HepG2 (cell line): Measurements from ENCODE around the gene LINC00237. TPM values are rescaled to one million over a fixed set of nuclear protein-coding genes. Genes with fewer than 3 reads are reported as not detected.
A peak's percentile ranks its signal among the peaks of the same experiment; 100 is the strongest.

Source experiments
- ATF4 ChIP-seq, 2 experiments: fragments of 450-650 bp in 1 of 2; sonication (generic) in 1 of 2; formaldehyde crosslinking; IDR thresholded peaks; 2 replicates each; pipeline versions ENCODE4 v1.5.0 to v1.8.0; 2020 to 2022; ENCODE audit warnings: mild to moderate bottlenecking in 1 of 2, missing genetic modification reagents in 1 of 2
- CCDC6 ChIP-seq: sonication (generic); formaldehyde crosslinking; IDR thresholded peaks from 2 replicates; pipeline ENCODE4 v1.8.1; 2022; ENCODE audit warnings: mild to moderate bottlenecking, missing genetic modification reagents, moderate library complexity
- DDIT3 ChIP-seq: sonication (generic); formaldehyde crosslinking; IDR thresholded peaks from 2 replicates; pipeline ENCODE4 v1.4.0; 2020; ENCODE audit warnings: mild to moderate bottlenecking, missing genetic modification reagents
- GATAD1 ChIP-seq: IDR thresholded peaks from 2 replicates; pipeline ENCODE4 v1.6.1; 2016; ENCODE audit warnings: missing genetic modification reagents, missing compliant biosample characterization
- HES4 ChIP-seq: sonication (generic); formaldehyde crosslinking; IDR thresholded peaks from 2 replicates; pipeline ENCODE4 v1.9.0; 2021; ENCODE audit warnings: mild to moderate bottlenecking, missing genetic modification reagents, borderline replicate concordance
- NFYC ChIP-seq: IDR thresholded peaks from 2 replicates; pipeline ENCODE4 v1.6.1; 2016; ENCODE audit warnings: missing genetic modification reagents, missing compliant biosample characterization
- PAWR ChIP-seq: sonication (generic); formaldehyde crosslinking; IDR thresholded peaks from 2 replicates; pipeline ENCODE4 v1.4.0; 2020; ENCODE audit warnings: missing genetic modification reagents, mild to moderate bottlenecking, borderline replicate concordance
- POLR2G ChIP-seq: fragments of 200-400 bp; formaldehyde crosslinking; IDR thresholded peaks from 2 replicates; pipeline ENCODE4 v1.6.1; 2018; ENCODE audit warnings: mild to moderate bottlenecking, low read depth, low read length, moderate library complexity
- PRDM10 ChIP-seq: sonication (generic); formaldehyde crosslinking; IDR thresholded peaks from 2 replicates; pipeline ENCODE4 v1.4.0; 2020; ENCODE audit warnings: low read depth, missing genetic modification reagents
- SP2 ChIP-seq: sonication (generic); formaldehyde crosslinking; IDR thresholded peaks from 2 replicates; pipeline ENCODE4 v1.5.1; 2020; ENCODE audit warnings: mild to moderate bottlenecking, missing genetic modification reagents
- SRY ChIP-seq: sonication (generic); formaldehyde crosslinking; IDR thresholded peaks from 2 replicates; pipeline ENCODE4 v1.8.0; 2022; ENCODE audit warnings: mild to moderate bottlenecking, missing genetic modification reagents
- TBP ChIP-seq: sonication (generic); formaldehyde crosslinking; IDR thresholded peaks from 2 replicates; pipeline ENCODE4 v1.5.0; 2020; ENCODE audit warnings: missing genetic modification reagents
- ZNF280B ChIP-seq: sonication (generic); formaldehyde crosslinking; IDR thresholded peaks from 2 replicates; pipeline ENCODE4 v1.5.0; 2020; ENCODE audit warnings: missing genetic modification reagents, mild to moderate bottlenecking, borderline replicate concordance
- ZNF484 ChIP-seq: sonication (generic); formaldehyde crosslinking; IDR thresholded peaks from 2 replicates; pipeline ENCODE4 v1.5.1; 2020; ENCODE audit warnings: mild to moderate bottlenecking, low read depth, missing genetic modification reagents, borderline replicate concordance
- ZNF792 ChIP-seq: IDR thresholded peaks from 2 replicates; pipeline ENCODE4 v1.6.1; 2016
- polyA plus RNA-seq, 8 experiments: library from polyadenylated mRNA; depleted of rRNA in 3 of 8; stranded (reverse) in 7 of 8; unstranded in 1 of 8; fragments of >200 nt; fragmentation: Illumina TruSeq in 4 of 8; extraction: Trizol in 4 of 8; gene quantifications; 2 replicates each; pipeline versions ENCODE4 v1.2.1 to v1.2.3, GENCODE V29; 2011 to 2016; ENCODE audit warnings: low read depth in 4 of 8, missing spikeins in 1 of 8, mixed read lengths in 1 of 8; ENCODE audit not compliant: insufficient read depth in 1 of 8
- total RNA-seq, 5 experiments: library from RNA; depleted of rRNA; stranded (reverse); fragments of >200 nt; fragmentation: Illumina TruSeq; extraction: Trizol; gene quantifications; 2 replicates each; pipeline ENCODE4 v1.2.3, GENCODE V29; 2016; ENCODE audit warnings: low read depth in 1 of 5

LINC00237 gene
- total and polyA plus RNA-seq, 2 of the 13 experiments (the other 11 are each of a cell fraction or from before 2014, with no cell fraction given): not detected

- TF ChIP-seq POLR2G: peak; percentile 95
- TF ChIP-seq PAWR (CRISPR knock-in tag): no peak
- TF ChIP-seq CCDC6 (CRISPR knock-in tag): peak; percentile 71; the same call in 1 of the 2 replicates
- TF ChIP-seq ATF4 (CRISPR knock-in tag; IDR thresholded peaks at IDR 0.05): peak in 1 of 2 experiments; percentile 83; a peak in 2 of 4 replicates
- TF ChIP-seq NFYC (CRISPR knock-in tag): peak; percentile 22; the same call in 1 of the 2 replicates
- TF ChIP-seq SRY (CRISPR knock-in tag): peak; percentile 68; the same call in 1 of the 2 replicates
- TF ChIP-seq ZNF792 (CRISPR knock-in tag): peak; percentile 77; the same call in 1 of the 2 replicates
- TF ChIP-seq GATAD1 (CRISPR knock-in tag): peak; percentile 69; the same call in 1 of the 2 replicates
- TF ChIP-seq SP2 (CRISPR knock-in tag): peak; percentile 65
- TF ChIP-seq PRDM10 (CRISPR knock-in tag): 0 out of 2 replicates have a peak, but pooled peaks have one; percentile 62
- TF ChIP-seq TBP (CRISPR knock-in tag): 0 out of 2 replicates have a peak, but pooled peaks have one; percentile 22
- no peak for TF ChIP-seq DDIT3 (CRISPR knock-in tag)
- peak; percentile 97 for TF ChIP-seq ZNF280B (CRISPR knock-in tag)
- peak; percentile 94 for TF ChIP-seq HES4 (CRISPR knock-in tag)
- TF ChIP-seq ZNF484: no peak
These were observed 19.9 kb upstream of the LINC00237 start, which contains the start of gene KIZ (continued) for GRCh38 chr20:21125849-21126580.
